SKM-1 treated with dmso at 0.1 percent for 144 hours (cell line): ENCODE data around the gene DOCK4.

Experiments used
- DNase-seq: peaks from one replicate; lab custom pipeline; 2025; ENCODE audit not compliant: unreplicated experiment; lab: John Stamatoyannopoulos, UW

The DOCK4 gene

GRCh38 chr7:112215787-112216186, 9.6 kb upstream of the DOCK4 start:
- no peak for DNase-seq

DNA sequence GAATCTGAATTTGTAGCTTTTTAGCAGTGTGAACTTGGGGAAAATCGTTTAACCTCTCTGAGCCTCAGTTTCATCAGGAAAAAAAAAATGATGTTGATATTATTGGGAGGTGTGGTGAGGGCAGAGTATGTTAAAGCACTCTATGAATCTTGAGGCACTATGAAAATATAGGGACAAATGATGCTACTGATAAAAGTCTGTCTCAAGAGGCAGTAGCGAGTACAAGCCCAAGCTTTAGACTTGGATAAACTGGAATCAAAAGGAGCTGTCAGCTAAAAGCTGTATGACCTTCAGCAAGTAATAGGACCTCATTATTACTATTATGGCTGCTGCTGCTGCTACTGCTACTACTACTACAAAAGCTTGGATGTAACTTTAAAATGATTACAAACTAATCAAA, 8.7 kb upstream of the DOCK4 start:
- DNase-seq: no peak

- no peak for DNase-seq
These were observed 8.1 kb upstream of the DOCK4 start for GRCh38 chr7:112214268-112214667.

GRCh38 chr7:112213735-112214134, 7.5 kb upstream of the DOCK4 start:
- no peak for DNase-seq

DNA sequence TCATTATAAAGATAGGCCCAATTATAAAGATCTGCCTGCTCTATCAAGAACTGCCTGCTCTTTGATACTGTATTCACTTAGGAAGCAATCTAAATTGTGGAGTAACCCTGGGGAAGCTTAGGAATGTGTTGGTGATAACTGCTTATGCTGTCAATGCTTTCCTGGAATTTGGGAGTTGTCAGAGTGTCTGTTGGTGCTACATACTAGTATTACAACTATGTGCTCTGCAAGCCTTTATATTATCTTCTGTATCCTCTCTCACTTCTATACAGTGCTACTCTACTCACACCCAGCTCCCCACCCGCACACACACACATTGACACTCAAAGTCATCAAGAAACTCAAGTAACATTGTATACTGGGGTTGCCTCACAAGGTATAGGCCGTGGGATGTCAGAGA, 6.4 kb upstream of the DOCK4 start:
- no peak for DNase-seq

- DNase-seq: no peak
These were observed 5.2 kb upstream of the DOCK4 start for GRCh38 chr7:112211348-112211907.

GRCh38 chr7:112207765-112208164, 1.6 kb upstream of the DOCK4 start:
- DNase-seq: no peak

DNA sequence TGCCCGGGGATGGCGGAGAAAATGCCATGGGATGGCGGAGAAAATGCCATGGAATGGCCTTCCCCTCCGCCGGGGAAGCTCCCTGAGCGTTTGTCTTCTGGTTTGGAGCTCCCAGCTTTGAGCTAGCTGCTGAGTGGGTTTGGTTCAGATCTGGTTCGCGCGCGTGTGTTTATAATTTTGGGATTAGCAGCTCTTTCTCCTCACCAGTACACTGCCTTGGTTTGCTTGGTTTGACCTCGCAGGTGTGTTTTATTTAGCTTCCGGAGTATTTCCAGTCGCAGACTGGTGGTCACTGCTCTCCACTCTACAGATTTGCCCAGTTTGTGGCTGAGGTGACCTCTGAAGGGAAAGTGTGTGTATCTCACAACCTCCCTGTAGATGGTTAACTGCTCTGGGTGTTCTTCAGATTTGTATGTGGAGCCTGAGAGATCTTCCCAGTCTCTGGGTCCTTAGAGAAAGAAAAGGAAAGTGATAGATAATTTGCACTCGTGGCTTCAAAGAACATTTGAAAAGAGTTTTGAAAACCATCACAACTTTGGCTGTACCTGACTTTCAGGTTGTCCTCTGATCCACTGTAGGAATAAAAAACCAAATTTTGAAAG, 893 bp upstream of the DOCK4 start:
- DNase-seq: no peak

- peak; percentile 22 for DNase-seq
These were observed 609 bp downstream of the DOCK4 start for GRCh38 chr7:112205343-112206237.

DNA sequence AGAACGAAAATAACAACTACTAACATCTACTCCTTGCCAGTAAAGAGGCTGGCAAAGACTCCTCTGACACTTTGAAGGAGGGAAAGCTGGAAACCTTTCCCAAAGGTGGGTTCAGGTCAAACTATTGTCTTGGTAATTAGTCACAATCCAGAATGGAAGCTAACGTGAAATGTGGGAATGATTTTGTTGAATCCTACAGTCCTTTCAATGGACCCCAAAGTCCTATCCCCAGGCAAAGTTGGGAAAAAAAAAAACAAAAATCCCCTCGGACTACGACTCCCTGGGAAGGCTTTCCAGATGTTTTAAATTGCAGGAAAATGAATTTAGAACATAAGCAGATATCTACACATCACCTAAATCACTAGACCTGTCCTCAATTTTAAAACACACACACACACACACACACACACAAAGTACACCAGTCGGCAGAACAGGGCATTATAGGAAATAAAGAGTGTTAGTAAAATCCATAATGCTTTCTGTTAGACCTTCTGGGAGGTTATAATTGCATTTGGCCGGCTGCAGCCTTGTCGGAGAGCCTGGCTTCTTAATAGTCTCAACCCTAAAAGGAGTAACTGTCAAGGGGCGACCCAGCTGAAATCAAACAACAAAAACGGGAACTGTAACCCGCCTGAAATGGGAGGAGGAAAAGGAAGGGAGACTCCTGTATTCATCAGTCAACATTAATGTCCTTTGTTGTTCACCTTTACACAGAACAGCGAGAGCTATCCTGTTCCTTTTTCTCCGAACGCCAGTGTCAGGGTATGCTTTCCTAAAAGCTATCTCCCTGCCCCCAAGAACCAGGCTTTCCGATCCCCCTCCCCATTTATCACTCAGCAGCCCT, 1.5 kb downstream of the DOCK4 start:
- DNase-seq: peak; percentile 9

DNA sequence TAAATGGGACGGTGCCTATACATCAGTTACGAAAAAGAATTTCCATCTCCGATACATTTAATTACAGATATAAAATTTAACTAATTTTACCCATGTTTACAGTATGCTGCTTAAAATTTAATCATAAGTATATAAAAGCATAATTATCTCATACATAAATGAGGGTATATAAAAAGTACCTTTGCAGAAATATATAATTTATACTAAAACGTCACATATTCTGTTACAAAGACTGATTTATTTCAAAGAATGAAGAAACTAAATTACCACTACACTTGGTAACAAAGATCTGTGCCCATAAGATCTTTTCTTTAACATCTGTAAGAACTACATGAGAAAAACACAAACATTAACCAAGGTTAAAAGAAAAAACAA, 2.8 kb downstream of the DOCK4 start:
- no peak for DNase-seq

DNA sequence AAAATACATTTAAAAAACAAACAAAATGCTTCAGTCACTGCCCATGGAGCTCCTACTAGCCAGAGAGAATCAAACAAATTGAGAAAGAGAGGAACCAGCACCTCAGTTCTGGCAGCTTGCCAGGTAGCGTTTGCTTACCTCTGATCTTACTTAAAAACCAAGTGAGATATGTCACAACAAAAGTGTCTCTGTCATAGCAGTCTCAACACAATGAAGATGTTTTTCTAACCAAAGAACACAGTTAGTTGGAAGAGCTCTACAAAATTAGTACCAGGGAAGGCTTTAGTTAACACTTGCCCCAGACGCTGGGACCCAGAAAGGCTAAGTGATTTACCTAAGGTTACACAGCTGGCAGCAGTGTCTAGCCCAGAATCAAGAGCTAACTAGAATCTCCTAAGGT, 3.4 kb downstream of the DOCK4 start:
- peak; percentile 54 for DNase-seq

- DNase-seq: no peak
These were observed 4.4 kb downstream of the DOCK4 start for GRCh38 chr7:112201839-112202238.

DNA sequence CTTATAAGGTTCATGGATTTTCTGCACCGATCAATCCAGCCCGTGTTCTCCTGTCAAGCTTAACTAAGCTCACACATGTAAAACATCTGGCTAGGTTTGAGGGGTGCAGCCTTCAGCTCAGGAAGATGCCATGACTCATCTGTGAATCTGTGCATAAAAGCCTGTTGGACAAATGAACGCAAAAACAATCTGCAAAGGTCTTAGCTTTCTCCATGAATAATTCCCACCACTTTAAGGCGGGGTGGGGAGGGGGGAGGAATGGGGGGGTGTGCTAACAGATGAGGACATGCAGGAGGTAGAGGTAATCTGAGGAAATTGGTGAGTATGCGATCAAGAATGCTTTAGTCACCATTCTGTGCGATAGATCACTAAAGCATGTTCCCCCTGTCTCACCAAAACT, 4.8 kb downstream of the DOCK4 start:
- DNase-seq: no peak

DNA sequence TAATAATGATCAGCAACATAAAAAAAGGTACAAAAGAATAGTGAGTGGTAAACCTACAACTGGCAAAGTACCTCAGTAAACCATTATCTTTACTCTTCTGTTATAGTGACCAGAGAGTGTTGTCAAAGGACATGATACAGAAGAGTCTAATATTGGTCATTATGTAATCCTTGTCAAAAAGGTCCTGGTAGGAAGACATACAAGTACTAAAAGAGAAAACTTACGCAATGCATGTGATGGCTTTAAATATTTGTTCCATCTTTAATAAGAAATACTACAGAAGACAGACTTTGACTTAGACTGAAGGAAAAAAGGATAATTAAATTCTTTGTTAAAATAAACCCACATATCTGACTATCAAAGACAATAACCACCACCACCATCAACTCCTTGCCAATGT, 6.5 kb downstream of the DOCK4 start:
- DNase-seq: no peak

DNA sequence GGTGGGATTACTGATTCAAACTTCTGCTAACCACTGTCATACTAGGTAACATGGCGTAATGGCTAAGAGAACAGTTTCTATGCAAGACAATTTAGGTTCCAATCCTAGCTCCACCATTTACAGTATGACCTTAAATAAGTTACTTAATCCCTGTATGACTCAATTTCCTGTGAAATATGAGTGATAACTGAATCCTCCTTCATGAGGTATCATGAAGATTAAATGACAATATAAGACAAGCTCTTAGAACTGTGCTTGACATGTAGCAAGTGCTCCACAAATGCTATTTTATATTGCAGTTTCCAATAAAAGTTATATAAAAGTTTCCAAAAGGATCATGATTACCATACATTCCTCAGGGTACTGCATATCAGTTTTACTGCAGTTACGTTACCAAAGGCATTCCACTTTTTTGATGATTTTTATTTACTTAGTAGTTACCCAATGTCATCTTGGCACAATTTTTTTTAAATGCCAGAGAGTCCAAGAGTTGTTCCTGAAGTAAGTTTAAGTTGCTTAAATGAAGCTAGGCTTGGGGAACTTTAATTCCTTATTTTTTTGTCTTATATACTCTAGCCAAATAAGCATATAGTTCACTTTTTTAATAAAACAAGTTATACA, 7.1 kb downstream of the DOCK4 start:
- DNase-seq: no peak

- DNase-seq: no peak
These were observed 8.9 kb downstream of the DOCK4 start for GRCh38 chr7:112197322-112197721.

GRCh38 chr7:112195717-112196116, 10.5 kb downstream of the DOCK4 start:
- no peak for DNase-seq

- DNase-seq: no peak
These were observed 12.2 kb downstream of the DOCK4 start for GRCh38 chr7:112193915-112194502.

GRCh38 chr7:112192236-112193154, 13.7 kb downstream of the DOCK4 start:
- no peak for DNase-seq
